CD4-positive, alpha-beta T cell treated with Interleukin-1 beta for 1 hour (primary cell): ENCODE measurements around the gene HS3ST5.
A peak's percentile ranks its signal among the peaks of the same experiment; 100 is the strongest.

Experiments
- DNase-seq, 2 donors: peaks; one replicate each; pipeline ENCODE4 v3.0.0-alpha.2; 2020 to 2022

The HS3ST5 gene

GRCh38 chr6:114144887-114145851 lies 197.7 kb downstream of the HS3ST5 start:
- no peak for DNase-seq

- no peak for DNase-seq
Measured at GRCh38 chr6:114142258-114142657, 200.6 kb downstream of the HS3ST5 start.

GRCh38 chr6:114140416-114140815 lies 202.4 kb downstream of the HS3ST5 start:
- no peak for DNase-seq

- DNase-seq = no peak
Measured at GRCh38 chr6:114138577-114139248, 204.1 kb downstream of the HS3ST5 start.

GRCh38 chr6:114135363-114135971 lies 207.4 kb downstream of the HS3ST5 start:
- DNase-seq = no peak

- DNase-seq = no peak
Measured at GRCh38 chr6:114133816-114134215, 209.0 kb downstream of the HS3ST5 start.

- DNase-seq = no peak
Measured at GRCh38 chr6:114131945-114132344, 210.9 kb downstream of the HS3ST5 start.

GRCh38 chr6:114125576-114125975 lies 217.2 kb downstream of the HS3ST5 start:
- no peak for DNase-seq

- DNase-seq = no peak
Measured at GRCh38 chr6:114121913-114122662, 220.7 kb downstream of the HS3ST5 start.

GRCh38 chr6:114119056-114119455 lies 223.8 kb downstream of the HS3ST5 start:
- no peak for DNase-seq

- DNase-seq = no peak
Measured at GRCh38 chr6:114115652-114116051, 227.2 kb downstream of the HS3ST5 start.

GRCh38 chr6:114108119-114109002 lies 234.5 kb downstream of the HS3ST5 start:
- peak in 1 of 2 donors; percentile 18 for DNase-seq

GRCh38 chr6:114106020-114106419 lies 236.8 kb downstream of the HS3ST5 start:
- no peak for DNase-seq

GRCh38 chr6:114101255-114101654 lies 241.6 kb downstream of the HS3ST5 start:
- DNase-seq = no peak

GRCh38 chr6:114100215-114100994 lies 242.4 kb downstream of the HS3ST5 start:
- DNase-seq = no peak

- DNase-seq = peak in 1 of 2 donors; percentile 32
Measured at GRCh38 chr6:114096561-114097172, 246.2 kb downstream of the HS3ST5 start.

GRCh38 chr6:114092943-114093342 lies 249.9 kb downstream of the HS3ST5 start:
- no peak for DNase-seq

- no peak for DNase-seq
Measured at GRCh38 chr6:114090626-114091025, 252.2 kb downstream of the HS3ST5 start.

GRCh38 chr6:114087496-114087895 lies 255.3 kb downstream of the HS3ST5 start:
- DNase-seq = no peak

- DNase-seq = no peak
Measured at GRCh38 chr6:114085211-114085610, 257.6 kb downstream of the HS3ST5 start.
